ENCODE data around the gene MAGEB4.
"Not testable (repeated sequence)": the region's sequence is repeated elsewhere in the genome, so short reads cannot be mapped to it uniquely, and the experiment has no call there.

Gene MAGEB4, protein sequence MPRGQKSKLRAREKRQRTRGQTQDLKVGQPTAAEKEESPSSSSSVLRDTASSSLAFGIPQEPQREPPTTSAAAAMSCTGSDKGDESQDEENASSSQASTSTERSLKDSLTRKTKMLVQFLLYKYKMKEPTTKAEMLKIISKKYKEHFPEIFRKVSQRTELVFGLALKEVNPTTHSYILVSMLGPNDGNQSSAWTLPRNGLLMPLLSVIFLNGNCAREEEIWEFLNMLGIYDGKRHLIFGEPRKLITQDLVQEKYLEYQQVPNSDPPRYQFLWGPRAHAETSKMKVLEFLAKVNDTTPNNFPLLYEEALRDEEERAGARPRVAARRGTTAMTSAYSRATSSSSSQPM

DNA sequence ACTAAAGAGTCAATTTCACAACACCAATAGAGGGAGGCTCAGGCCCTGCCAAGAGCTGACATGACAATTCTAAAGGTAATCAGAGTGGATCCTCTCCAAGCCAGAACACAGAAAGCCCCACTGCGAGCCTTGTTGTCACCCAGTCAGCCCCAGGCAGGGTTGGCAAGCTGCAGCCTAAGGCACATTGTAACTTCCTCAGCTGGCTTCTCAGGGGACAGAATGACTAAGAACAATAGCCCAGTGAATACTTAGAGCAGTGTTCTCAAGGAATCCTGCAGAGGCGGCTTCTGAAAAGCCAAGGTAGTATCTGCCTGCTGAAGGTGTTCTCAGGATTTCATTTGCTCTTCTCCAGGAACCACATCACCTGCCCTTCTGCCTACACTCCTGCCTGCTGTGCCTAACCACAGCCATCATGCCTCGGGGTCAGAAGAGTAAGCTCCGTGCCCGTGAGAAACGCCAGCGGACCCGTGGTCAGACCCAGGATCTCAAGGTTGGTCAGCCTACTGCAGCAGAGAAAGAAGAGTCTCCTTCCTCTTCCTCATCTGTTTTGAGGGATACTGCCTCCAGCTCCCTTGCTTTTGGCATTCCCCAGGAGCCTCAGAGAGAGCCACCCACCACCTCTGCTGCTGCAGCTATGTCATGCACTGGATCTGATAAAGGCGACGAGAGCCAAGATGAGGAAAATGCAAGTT is at the start of gene MAGEB4:
Gene MAGEB4 (plus strand): TSS at position 277 of the 692 bp plus-strand sequence. CDS start 136 bp downstream, at position 413.
- DNase-seq: no peak

DNA sequence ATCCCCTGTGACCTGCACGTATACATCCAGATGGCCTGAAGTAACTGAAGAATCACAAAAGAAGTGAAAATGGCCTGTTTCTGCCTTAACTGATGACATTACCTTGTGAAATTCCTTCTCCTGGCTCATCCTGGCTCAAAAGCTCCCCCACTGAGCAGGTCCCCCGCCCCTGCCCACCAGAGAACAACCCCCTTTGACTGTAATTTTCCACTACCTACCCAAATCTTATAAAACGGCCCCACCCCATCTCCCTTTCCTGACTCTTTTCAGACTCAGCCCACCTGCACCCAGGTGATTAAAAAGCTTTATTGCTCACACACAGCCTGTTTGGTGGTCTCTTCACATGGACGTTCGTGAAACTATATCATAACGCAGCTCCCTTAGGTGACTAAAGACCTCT is 47.9 kb upstream of the MAGEB4 start:
- DNase-seq: not testable (repeated sequence)

DNA sequence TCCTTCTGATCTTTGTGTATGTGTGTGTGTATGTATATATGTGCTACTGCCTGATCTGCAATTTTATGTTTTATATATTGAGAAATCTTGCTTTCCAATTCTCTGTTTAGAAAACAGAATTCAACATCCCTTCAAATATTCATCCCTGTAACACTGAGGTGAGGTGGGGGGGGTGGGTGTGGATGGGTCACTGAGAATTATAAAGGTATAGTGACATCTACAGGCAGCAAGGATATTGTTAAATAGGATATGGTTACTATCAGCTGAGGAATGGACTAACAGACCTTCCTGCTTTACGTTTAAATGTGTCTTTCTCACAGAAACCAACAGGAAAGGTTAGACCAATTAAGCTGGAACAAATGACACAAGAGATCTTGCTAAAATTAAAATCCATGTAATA is 45.5 kb upstream of the MAGEB4 start:
- DNase-seq: no peak

DNA sequence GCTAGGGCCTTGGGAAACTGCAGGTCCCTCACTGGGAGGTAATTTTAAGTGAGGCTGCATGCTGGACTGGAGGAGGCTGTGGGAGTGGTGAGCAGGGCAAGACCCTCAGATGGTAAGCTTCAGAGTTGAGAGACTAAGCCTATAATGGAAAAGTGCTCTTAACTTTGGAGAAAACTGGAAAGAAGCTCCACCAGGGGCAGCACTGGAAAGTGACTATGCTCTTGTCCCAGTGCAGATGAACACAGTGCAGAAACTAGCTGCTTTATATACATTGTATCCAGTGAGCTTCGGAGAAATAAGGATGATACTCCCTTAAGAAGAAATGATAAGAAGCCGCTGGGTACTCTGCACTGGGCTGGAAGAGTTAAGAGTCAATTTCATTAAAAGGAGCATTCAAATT is 29.6 kb upstream of the MAGEB4 start:
- no peak for DNase-seq

DNA sequence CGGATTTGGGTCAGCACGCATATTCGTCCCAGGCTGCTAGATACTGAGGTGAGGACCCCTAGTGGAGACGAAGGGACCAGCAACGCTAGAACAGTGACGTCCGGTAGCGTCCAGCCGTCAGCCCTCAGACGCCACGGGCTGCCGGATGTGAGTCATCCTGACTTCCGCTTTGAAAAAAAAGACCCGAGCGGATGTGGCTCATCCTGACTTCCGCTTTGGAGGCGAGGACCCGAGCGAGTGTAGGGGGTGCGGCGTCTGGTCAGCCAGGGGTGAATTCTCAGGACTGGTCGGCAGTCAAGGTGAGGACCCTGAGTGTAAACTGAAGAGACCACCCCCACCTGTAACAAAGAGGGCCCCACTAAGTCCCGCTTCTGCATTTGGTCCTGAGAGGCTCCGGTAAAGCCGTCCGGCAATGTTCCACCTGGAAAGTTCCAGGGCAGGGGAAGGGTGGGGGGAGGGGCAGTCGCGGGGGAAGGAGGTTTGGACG is 26.4 kb upstream of the MAGEB4 start, which contains the start of gene MAGEB2:
Gene MAGEB2 (plus strand): TSS at position 207 of the 487 bp plus-strand sequence. CDS start 3,018 bp downstream, outside the sequence.
- no peak for DNase-seq

DNA sequence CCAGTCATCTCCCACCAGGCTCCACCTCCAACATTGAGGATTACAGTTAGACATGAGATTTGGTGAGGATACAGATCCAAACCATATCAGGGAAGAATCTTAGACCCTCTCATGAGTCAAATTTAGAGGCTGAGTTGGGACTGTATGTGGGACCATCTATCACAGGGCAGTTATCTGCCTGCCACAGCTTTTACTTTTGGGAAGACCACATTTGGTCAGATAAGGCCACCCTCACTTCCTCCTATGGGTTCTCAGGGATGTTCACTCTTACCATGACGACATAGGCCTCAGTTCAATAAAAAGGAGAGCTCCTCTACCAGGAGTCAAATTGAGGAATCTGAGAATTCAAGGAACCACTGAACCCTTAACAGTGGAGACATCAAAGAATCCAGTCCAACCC is 24.3 kb upstream of the MAGEB4 start:
- no peak for DNase-seq

DNA sequence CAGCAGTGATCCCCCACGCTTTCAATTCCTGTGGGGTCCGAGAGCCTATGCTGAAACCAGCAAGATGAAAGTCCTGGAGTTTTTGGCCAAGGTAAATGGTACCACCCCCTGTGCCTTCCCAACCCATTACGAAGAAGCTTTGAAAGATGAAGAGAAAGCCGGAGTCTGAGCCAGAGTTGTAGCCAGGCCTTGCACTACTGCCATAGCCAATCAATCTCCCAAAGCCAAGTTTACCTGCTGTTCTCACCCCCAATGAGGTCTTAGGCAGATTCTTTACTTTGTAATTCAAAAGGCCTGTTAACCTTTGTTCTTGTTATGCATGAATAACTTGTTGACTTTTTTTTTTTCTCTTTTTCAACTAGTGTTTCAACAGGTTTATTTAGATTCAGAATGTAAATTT is 22.4 kb upstream of the MAGEB4 start:
- no peak for DNase-seq

DNA sequence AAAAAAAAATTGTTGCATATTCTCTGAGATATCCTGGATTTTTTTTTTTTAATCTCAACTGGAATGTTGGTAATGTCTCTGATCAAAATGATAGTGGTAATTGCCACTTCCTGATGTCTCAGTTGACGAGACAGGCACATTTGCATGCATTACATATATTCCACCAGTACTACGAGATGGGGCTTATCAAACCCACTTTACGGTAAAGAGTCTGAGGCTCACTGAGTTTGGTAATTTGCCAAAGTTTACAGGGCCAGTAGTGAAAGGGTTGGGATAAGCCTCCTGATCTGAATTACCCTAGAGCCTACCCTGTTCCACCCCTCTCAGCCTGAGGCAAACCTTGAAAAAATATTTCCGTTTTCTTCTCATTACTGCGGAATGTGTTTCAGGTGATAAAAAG is 21.1 kb upstream of the MAGEB4 start:
- DNase-seq: no peak

DNA sequence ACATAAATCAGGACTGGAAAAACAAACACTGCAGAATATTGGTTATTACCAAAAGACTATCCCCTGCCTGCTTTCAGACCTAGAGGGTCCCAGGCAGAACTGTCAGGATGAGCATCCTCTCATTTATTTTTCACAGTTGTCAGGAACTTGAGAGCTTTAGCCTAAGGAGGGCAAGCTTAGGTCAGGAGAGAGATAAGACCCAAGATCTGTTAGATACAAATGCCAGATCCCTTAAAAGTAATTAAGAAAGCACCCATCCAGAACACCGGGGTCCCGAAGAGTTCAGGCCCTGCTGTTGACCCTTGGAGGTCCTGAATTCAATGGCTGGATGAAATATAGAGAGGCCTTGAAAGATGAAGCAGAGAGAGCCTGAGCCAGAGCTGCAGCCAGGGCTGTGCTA is 17.3 kb upstream of the MAGEB4 start:
- DNase-seq: no peak

DNA sequence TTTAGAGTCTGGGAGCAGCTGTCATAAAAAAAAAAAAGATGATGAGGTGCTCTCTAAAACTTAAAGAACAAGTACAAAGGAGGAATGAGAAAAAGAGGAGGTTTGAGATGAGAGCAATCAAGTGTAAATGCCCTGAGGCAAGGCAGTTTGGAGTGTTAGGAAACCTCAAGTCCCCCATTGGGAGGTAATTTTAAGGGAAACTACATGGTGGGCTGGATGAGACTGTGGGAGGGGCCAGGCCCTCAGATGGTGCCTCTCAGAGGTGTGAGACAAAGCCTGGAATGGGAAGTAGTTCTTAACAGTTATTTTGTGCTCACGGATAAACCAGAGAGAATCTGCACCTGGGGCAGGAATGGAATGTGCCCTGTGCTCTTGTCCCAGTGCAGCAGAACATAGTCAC is 13.3 kb upstream of the MAGEB4 start:
- no peak for DNase-seq

DNA sequence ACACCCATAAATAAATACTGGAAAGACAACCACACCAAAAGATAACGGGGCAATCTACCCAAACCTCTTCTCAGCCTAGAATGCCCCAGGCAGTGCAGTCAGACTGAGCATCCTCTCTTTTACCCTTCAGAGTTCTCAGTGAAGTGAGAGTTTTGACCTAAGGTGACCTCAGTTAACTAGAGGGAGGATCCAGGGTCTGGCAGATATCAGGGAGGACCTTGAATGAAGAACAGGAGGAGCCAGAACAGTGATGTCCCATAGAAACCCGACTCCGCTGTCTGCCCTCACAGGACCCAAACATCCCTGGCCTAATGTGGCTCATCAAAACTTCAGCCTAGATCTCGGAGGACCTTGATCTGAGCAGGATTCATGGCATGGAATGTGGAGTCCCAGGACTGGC is 11.4 kb upstream of the MAGEB4 start, which contains the start of gene MAGEB3:
Gene MAGEB3 (plus strand): TSS at position 263 of the 400 bp plus-strand sequence. CDS start 5,268 bp downstream, outside the sequence.
- DNase-seq: no peak

DNA sequence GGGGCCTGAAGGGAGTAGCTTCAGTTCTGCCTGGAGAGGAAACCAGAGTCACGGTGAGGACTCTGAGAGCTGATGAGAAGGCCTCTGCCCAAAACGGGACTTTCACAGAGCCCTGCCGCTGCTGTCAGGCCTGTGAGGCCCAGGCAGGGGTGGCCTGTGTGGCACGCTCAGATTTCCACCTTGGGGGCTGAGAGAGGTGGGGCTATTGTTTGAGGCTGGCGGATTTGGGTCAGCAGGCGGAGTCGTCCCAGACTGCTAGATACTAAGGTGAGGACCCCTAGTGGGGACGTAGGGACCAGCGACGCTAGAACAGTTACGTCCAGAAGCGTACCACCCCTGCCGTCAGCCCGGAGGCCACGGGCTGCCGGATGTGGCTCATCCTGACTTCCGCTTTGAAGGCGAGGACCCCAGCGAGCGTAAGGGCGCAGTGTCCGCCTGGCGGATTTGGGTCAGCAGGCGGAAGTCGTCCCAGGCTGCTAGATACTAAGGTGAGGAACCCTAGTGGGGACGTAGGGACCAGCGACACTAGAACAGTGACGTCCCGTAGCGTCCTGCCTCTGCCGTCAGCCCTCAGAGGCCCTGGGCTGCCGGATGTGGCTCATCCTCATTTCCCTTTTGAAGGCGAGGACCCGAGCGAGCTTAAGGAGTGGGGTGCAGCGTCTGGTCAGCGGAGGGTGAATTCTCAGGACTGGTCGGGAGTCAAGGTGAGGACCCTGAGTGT is 5.1 kb downstream of the MAGEB4 start, which contains the start of gene MAGEB1:
Gene MAGEB1 (plus strand): TSS at position 378 of the 721 bp plus-strand sequence. CDS start 3,348 bp downstream, outside the sequence.
- no peak for DNase-seq

DNA sequence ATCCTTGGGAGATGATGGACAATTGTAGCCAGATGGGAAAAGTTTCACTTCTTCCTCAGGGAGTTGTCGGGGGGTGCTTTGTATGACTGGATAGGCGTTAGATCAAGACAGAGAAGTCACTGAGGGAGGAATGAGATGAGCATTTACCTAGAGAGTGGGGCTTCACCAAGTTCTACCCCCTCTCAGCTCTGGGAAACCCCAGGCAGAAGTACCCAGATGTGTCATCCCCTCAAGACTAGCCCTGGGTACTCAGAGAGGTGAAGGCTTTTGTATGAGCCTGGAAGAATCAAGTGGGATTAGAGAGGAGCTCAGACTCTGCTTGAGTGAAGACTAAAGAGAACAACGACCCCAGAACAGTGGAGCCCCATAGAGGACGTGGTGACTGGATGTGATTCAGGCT is 7.1 kb downstream of the MAGEB4 start:
- DNase-seq: no peak

DNA sequence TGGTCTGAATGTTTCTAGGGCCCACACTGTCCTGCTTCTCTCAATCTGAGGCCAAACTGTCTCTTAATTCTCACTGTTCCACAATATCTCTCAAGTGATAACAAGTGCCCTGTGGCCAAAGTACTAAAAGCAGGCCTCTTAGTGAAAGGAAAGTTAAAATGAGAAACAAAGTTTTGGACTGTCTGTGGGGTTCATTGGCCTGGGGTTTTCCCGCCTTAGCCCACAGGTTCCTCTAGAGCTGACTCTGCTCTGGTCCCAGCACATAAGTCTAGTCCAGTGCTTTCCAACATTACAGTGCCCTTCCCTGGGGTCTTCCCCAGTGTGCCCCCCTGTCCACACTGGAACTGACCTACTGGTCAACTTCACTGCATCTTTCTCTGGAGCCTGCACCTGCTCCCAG is 11.5 kb downstream of the MAGEB4 start:
- no peak for DNase-seq

DNA sequence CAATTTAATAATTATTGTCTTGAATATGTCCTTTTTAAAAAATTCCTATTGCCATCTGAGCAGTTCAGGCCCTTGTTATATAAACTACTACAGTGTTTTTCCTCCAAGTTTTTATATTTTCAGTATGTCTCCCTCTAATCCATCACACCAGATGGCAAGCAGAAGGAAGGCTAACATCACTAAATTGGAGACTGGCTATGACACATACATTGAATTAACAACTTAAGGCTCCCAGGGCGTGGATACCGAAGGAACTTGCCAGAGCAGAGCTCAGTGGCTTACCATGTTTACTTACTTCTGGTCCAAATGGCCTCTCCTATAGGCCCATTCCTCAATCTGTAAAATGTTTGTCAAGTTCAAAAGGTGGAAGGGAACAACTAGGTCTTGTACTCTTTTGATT is 18.1 kb downstream of the MAGEB4 start:
- DNase-seq: no peak

DNA sequence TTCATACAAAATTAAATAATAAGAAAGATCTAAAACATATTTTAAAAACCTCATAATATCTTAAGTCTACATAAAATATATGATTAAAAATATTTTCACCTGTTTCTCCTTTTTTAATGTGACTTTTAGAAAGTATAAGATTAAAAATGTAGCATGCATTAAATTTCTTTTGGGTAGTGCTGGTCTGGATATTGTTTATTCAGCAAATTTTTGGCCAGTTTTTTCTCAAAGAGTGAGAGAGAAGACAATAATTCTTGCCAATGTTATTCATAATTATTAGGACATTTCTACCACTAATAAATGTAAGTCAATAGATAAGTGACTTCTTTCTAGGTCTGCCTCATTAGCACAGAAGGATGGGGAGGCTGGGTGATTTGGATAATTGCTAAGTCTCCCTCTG is 19.2 kb downstream of the MAGEB4 start:
- no peak for DNase-seq

DNA sequence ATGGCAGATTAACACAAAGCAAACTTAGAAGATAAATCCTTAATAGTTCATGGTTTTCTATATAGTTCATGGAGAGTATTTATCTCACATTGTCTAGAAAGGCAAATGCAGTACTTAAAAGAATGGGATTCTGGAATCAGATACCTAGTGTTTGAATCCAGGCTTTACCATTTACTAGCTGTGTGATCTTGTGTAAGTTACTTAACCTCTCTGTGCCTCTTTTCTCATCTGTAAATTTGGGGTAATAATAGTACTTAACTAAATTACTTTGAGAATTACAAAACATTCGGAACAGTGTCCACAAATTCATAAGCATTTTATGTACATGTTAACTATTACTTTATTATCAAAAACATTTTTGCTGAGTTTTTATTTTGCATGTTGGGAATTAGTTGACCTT is 21.0 kb downstream of the MAGEB4 start:
- no peak for DNase-seq

DNA sequence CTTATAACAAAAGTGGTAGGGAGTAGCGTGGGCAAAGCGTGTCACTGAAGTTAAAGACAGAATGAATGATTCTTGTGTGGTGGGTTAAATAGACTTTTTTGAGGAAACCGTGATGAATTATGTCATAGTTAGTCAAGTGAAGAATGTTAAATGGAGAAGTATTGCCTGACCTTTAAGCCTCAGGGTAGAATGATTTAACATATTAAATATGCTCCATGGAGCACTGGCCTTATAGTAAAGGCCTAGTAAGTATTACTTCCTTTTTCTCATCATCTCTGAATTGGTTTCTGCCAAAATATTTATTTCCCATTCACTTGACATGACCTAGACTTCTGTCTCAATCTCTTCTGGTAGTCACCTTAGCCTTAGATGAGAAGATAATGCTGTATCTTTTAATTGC is 28.8 kb downstream of the MAGEB4 start:
- no peak for DNase-seq

DNA sequence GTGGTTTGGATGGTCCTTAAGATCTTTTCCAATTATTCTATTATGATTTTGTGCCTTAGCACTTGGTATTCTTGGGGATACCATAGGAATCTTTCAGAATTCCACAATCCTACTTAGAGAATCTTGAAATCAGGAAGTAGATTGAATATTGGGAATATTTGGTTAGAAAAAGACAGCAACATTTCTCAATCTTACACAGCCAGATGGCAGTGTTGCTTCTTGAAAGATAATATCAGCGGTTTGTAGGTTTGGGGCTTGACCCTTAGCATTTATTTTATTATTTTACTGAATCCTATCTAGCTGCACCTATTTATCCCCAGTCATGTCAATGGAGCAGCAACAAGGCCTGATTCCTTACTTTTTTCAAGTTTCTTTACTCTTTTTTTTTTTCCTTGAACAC is 33.7 kb downstream of the MAGEB4 start:
- no peak for DNase-seq

DNA sequence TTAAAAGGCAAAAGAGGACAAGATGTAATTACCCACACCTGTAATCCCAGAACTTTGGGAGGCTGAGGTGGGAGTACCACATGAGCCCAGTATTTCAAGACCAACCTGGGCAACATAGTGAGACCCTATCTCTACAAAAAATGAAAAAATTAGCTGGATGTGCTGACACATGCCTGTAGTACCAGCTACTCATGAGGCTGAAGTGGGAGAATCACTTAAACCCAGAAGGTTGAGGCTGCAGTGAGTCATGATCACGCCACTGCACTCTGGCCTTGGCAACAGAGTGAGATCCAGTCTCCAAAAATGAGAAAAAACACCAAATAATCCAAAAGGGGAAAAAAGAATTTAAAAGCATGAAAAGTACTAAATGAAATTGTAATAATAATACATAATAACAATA is 36.6 kb downstream of the MAGEB4 start:
- no peak for DNase-seq

DNA sequence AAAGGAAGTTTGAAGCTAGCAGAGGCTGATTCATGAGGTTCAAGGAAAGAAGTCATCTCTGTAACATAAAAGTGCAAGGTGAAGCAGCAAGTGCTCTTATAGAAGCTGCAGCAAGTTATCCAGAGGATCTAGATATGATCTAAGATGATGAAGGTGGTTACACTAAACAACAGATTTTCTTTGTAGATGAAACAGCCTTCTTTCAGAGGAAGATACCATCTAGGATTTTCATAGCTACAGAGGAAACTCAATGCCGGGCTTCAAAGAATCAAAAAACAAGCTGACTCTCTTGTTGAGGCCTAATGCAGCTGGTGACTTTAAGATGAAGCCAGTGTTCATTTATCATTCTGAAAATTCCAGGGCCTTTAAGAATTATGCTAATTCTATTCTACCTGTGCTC is 38.6 kb downstream of the MAGEB4 start:
- no peak for DNase-seq

DNA sequence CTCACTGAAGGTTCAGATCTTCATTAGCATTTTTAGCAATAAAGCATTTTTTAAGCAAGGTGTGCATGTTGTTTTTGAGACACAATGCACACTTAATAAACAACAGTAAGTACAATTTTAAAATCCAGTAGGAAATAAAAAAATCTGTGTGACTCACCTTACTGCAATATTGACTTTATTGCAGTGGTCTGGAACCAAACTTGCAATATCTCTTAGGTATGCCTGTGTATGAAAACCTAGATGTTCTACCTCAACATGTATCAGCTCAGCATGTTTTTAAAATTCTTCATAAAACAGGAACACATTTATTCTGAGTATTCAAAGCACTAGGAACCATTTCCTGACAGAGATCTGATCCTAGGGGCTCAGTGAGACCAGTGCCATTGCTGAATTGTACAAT is 40.7 kb downstream of the MAGEB4 start:
- DNase-seq: no peak

DNA sequence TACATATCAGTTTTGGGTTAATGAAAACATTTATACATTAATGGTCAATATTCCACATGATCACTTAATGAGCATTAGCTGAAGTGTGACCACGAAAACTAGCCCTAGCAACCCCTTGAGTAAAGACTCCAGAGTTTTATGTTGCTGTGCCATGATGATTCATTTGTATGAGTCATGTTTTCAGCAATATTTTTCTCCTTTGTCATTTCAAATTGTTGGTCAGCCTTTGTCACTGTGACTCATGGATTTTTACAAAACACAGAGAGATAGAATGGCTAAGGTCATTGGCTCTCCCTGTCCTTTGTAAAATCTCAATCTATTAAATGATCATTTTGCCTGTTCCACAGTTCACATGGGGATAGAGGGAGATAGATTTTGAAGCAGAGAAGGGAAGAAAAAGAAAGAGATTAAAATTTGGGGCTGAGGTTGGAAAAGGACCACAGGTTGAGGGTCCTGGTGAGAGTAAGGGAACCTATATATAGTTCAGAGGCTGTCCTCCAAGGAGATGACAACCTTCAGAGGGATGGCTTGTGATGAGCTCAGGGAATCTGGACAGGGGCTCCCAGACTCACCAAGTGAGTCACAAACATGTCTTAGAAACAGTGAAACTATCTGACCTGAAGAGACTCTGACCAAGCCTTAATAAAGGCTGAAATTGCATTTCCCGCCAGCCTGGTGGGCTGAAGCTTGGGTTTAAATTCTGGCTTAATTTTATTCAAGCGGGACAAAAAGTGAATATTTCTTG is 41.8 kb downstream of the MAGEB4 start:
- DNase-seq: no peak
